SIG-M5 (cell line): ENCODE data around the gene GUK1.
"Not testable (repeated sequence)": the region's sequence is repeated elsewhere in the genome, so short reads cannot be mapped to it uniquely, and the experiment has no call there.

Source experiments
- DNase-seq: peaks from one replicate; lab custom pipeline; 2025; lab: John Stamatoyannopoulos, UW

GUK1 gene

GRCh38 chr1:228163007-228163753, 23.1 kb downstream of the GUK1 start:
- DNase-seq, result no peak

- DNase-seq, result no peak
Measured at GRCh38 chr1:228163776-228164519, 23.9 kb downstream of the GUK1 start.

GRCh38 chr1:228164561-228165371, 24.7 kb downstream of the GUK1 start:
- peak; percentile 55 for DNase-seq

- peak; percentile 93 for DNase-seq
Measured at GRCh38 chr1:228165372-228166169, 25.5 kb downstream of the GUK1 start, which contains the start of gene IBA57. IBA57 (plus strand) TSS chr1:228165804; CDS start chr1:228165817, 13 bp downstream.

- no peak for DNase-seq
Measured at GRCh38 chr1:228166170-228166936, 26.3 kb downstream of the GUK1 start.

GRCh38 chr1:228168563-228169270, 28.6 kb downstream of the GUK1 start:
- no peak for DNase-seq

GRCh38 chr1:228169345-228169744, 29.3 kb downstream of the GUK1 start:
- no peak for DNase-seq

- DNase-seq, result no peak
Measured at GRCh38 chr1:228170666-228171065, 30.6 kb downstream of the GUK1 start.

- DNase-seq, result no peak
Measured at GRCh38 chr1:228171221-228171891, 31.3 kb downstream of the GUK1 start.

GRCh38 chr1:228172591-228173527, 32.8 kb downstream of the GUK1 start:
- DNase-seq, result no peak

GRCh38 chr1:228173528-228174481, 33.7 kb downstream of the GUK1 start:
- not testable (repeated sequence) for DNase-seq

- no peak for DNase-seq
Measured at GRCh38 chr1:228174482-228175315, 34.6 kb downstream of the GUK1 start.

GRCh38 chr1:228175316-228176023, 35.4 kb downstream of the GUK1 start:
- no peak for DNase-seq

GRCh38 chr1:228176024-228176395, 35.9 kb downstream of the GUK1 start:
- no peak for DNase-seq

GRCh38 chr1:228176461-228177182, 36.5 kb downstream of the GUK1 start:
- DNase-seq, result no peak
